HFFc6 (cell line): ENCODE results near the gene RASAL1. TPM values are rescaled to one million over a fixed set of nuclear protein-coding genes. Genes with fewer than 3 reads are reported as not detected.

Experiments used
- DNase-seq: peaks from one replicate; pipeline ENCODE4 v3.0.0-alpha.2; 2018
- H3K27ac Mint-ChIP-seq: 2 replicates; pipeline ENCODE4 v1.8.0; 2020; ENCODE audit warnings: mild to moderate bottlenecking, mixed read lengths
- H3K27me3 Mint-ChIP-seq: 2 replicates; pipeline ENCODE4 v1.8.0; 2021; ENCODE audit warnings: mild to moderate bottlenecking, moderate library complexity, mixed read lengths; ENCODE audit not compliant: insufficient read depth
- H3K36me3 Mint-ChIP-seq: 2 replicates; pipeline ENCODE4 v1.8.0; 2021; ENCODE audit warnings: low read depth, mixed read lengths
- H3K4me1 Mint-ChIP-seq: 2 replicates; pipeline ENCODE4 v1.8.0; 2020; ENCODE audit warnings: low read depth, mixed read lengths
- H3K4me3 Mint-ChIP-seq: 2 replicates; pipeline ENCODE4 v1.8.0; 2020; ENCODE audit warnings: mild to moderate bottlenecking, moderate library complexity, mixed read lengths
- H3K9me3 Mint-ChIP-seq: 2 replicates; pipeline ENCODE4 v1.8.0; 2020; ENCODE audit warnings: mild to moderate bottlenecking, mixed read lengths
- CTCF ChIP-seq: fragments of 200-600 bp; sonication (generic); IDR thresholded peaks from 2 replicates; pipeline ENCODE4 v1.5.0; 2021; ENCODE audit warnings: antibody characterized with exemption, mild to moderate bottlenecking
- total RNA-seq, 6 experiments: library from RNA; stranded (reverse); fragmentation: NEBNext Ultra II Directional; extraction: Animal tissue kit (Norgen Biotek cat#: 25700); gene quantifications; 2 replicates in 1 of 6; 3 replicates in 5 of 6; pipeline ENCODE4 v1.2.3, GENCODE V29; 2021

The RASAL1 gene
- total RNA-seq, 6 experiments from 2014 or later, result not detected

GRCh38 chr12:113154351-113154973 lies 18.9 kb upstream of the RASAL1 start:
- DNase-seq, result no peak
- H3K36me3 Mint-ChIP-seq, result no peaks in the 10 kb centered on the region
- no peak overlapping the region for H3K4me3 Mint-ChIP-seq
- H3K27me3 Mint-ChIP-seq, result peaks cover 24% of the 10 kb centered on the region
- H3K4me1 Mint-ChIP-seq, result peaks cover 21% of the 10 kb centered on the region
- no peaks in the 10 kb centered on the region for H3K9me3 Mint-ChIP-seq
- no peak for TF ChIP-seq CTCF
- H3K27ac Mint-ChIP-seq, result no peak overlapping the region

- no peaks in the 10 kb centered on the region for H3K36me3 Mint-ChIP-seq
- H3K9me3 Mint-ChIP-seq, result no peaks in the 10 kb centered on the region
- H3K27me3 Mint-ChIP-seq, result peaks cover 24% of the 10 kb centered on the region
- peak; percentile 63; the same call in 1 of the 2 replicates for TF ChIP-seq CTCF
- peak overlapping the region; percentile 64 for H3K4me3 Mint-ChIP-seq
- no peak overlapping the region for H3K27ac Mint-ChIP-seq
- peaks cover 24% of the 10 kb centered on the region for H3K4me1 Mint-ChIP-seq
- DNase-seq, result peak; percentile 55
These were observed 17.6 kb upstream of the RASAL1 start for GRCh38 chr12:113152835-113153814.

GRCh38 chr12:113152196-113152834 lies 16.8 kb upstream of the RASAL1 start:
- Mint-ChIP-seq H3K4me3 (peak overlapping the region; percentile 64), H3K27me3 (peaks cover 24% of the 10 kb centered on the region), H3K9me3 (no peaks in the 10 kb centered on the region), H3K27ac (no peak overlapping the region), H3K36me3 (no peaks in the 10 kb centered on the region), H3K4me1 (peaks cover 24% of the 10 kb centered on the region)
- no peak for DNase-seq
- TF ChIP-seq CTCF, result no peak

GRCh38 chr12:113151655-113152054 lies 16.1 kb upstream of the RASAL1 start:
- H3K27me3 Mint-ChIP-seq, result peaks cover 28% of the 10 kb centered on the region

More at GRCh38 chr12:113151655-113152054, 16.1 kb upstream of the RASAL1 start:
- H3K4me1 Mint-ChIP-seq, result peaks cover 24% of the 10 kb centered on the region
- DNase-seq, result no peak
- no peaks in the 10 kb centered on the region for H3K36me3 Mint-ChIP-seq
- TF ChIP-seq CTCF, result peak; percentile 37; the same call in 1 of the 2 replicates
- no peaks in the 10 kb centered on the region for H3K9me3 Mint-ChIP-seq
- no peak overlapping the region for H3K4me3 Mint-ChIP-seq
- no peak overlapping the region for H3K27ac Mint-ChIP-seq
